IPS DF 19.7 (cell line): ENCODE data around the gene MRPL2.
A peak's percentile ranks its signal among the peaks of the same experiment; 100 is the strongest.
"Not testable (repeated sequence)": the region's sequence is repeated elsewhere in the genome, so short reads cannot be mapped to it uniquely, and the experiment has no call there.

Source experiments
- DNase-seq: peaks from one replicate; pipeline ENCODE4 v3.0.0-alpha.2; 2013; ENCODE audit warnings: low read depth, low spot score

The MRPL2 gene

DNA sequence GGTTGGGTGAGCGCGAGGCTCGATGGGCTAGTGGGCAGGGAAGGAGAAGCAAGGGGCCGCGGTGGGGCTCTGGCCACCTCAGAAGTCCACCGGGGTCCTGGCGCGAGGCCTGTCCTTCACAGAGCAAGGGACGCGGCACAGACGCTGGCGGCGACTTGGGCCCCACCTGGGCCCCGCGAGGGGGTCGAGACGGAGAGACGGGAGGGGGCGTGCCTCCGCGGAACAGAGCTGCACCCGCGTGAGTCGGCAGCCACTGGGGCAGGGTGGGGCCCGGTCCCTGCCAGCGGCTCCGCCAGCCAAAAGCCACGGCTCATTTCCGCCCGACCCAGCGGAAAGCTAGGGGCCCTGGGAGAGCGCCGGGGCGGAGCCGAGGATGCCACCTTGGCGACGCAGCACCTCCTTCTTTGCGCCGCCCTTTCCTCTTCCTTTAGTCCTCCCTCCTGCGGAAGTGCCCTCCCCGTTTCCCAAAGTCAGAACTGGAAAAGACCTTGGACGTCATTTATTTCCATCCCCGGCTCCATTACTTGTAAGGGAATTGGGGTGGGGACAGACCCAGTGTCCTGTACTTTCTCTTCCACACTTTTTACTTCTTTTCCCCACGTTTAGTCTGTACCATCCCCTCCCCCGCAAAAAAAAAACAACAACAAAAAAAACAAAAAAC lies 5.6 kb downstream of the MRPL2 start, which contains the start of gene CUL7:
Gene CUL7, minus strand, starts transcription at position 307 of the 661 bp plus-strand sequence. CDS start 1,063 bp downstream, outside the sequence.
- DNase-seq = peak; percentile 81

- no peak for DNase-seq
Measured at GRCh38 chr6:43052842-43053544, 6.2 kb downstream of the MRPL2 start.

- DNase-seq = no peak
Measured at GRCh38 chr6:43052225-43052841, 6.9 kb downstream of the MRPL2 start.

GRCh38 chr6:43050981-43051380 lies 8.3 kb downstream of the MRPL2 start:
- no peak for DNase-seq

DNA sequence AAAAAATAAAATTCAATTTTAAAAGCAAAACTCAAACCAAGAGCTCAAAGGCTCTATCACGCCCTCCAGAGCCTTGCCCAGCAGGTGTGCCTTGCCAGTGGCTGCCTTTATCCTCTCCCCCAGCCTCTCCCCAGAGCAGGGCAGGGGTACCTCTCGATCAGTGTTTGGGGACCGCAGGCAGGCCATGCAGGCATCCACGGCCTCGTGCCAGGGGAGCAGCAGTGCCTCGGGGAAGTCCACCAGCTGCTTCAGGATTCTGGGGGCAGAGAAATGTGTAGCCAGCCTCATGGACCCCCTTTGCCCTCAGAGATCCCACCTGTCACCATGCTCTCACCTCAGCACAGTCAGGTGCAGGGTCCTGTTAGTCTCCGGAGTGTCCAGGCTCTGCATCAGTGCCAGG lies 11.2 kb downstream of the MRPL2 start:
- DNase-seq = no peak

- DNase-seq = no peak
Measured at GRCh38 chr6:43045371-43045930, 13.8 kb downstream of the MRPL2 start.

DNA sequence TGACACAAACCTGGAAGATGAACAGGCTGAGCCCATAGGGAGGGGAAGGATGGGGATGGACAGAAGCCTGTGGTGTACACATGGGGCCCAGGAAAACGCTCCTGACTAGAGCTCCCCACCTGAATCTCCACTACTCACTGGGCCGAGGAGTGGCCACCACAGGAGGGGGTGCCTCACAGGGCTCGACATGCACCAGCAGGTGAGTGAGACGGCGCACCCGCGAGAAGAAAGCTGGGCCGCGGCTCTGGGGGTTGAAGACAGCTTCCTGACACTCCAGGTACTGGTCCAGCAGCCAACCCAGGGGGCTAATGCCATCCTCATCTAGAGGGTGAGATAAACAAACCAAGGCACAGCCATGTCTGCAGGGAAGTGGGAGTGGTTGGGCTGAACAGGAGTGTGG lies 15.9 kb downstream of the MRPL2 start:
- no peak for DNase-seq

DNA sequence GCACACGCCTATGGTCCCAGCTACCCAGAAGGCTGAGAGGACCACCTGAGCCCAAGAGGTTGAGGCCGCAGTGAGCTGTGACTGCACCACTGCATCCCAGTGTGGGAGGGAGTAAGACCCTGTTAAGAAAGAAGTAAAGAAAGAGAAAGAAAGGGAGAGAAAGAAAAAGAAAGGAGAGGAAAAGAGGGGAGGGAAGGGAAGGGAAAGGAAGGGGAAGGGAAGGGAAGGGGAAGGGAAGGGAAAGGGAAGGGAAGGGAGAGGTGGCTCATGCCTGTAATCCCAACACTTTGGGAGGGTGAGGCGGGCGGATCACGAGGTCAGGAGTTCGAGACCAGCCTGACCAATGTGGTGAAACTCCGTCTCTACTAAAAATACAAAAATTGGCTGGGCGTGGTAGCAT lies 17.8 kb downstream of the MRPL2 start:
- DNase-seq = not testable (repeated sequence)

DNA sequence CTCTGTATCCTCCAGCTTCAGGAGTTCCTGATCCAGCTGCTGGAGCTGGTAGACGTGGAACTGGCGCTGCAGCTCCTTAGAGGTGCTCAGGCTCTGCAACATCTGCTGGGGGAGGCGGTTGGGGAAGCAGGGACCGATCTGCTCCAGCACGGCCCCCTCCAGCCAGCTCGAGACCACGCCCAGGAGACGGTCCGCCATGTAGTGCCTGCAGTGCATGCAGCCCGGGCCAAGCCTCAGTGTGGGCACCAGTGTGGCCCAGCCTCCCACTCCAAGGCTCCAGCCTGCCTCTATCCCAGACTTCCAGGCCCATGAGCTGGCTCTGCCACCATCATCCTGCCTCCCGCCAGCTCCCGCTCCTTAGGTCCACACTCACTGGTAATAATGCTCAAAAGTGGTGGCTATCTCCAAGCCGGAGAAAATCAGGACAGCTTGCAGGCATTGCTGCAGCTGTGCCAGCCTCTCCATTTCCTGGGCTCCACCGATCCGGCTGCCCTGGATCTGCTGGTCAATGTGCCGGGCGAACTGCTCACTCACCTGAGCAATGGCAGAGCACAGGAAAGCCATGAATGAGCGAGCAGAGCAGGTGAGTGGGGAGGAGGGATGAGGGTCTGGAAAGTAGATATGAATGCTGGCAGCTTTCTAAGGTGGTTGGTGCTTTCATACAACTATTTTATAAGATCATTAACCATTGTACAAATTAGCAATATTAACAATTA lies 18.5 kb downstream of the MRPL2 start:
- DNase-seq = no peak

DNA sequence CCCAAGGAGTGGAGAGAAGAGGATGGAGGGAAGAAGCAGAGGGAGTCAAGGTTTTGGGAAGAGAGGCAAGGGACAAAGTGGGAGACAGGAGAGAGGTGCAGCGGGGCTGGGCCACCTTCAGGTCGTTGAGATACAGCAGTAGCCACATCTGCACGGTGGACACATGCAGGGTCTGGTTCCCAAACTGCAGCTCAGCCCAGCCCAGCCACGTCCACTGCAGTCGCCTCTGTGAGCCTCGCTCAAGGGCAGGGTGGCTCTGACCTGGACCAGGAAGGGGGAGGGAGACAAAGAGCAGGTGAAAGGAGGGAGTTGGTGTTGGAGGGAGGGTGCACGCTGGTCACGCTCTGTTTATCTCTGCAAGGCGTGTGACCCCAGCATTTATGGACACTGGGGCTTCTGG lies 20.5 kb downstream of the MRPL2 start:
- no peak for DNase-seq

DNA sequence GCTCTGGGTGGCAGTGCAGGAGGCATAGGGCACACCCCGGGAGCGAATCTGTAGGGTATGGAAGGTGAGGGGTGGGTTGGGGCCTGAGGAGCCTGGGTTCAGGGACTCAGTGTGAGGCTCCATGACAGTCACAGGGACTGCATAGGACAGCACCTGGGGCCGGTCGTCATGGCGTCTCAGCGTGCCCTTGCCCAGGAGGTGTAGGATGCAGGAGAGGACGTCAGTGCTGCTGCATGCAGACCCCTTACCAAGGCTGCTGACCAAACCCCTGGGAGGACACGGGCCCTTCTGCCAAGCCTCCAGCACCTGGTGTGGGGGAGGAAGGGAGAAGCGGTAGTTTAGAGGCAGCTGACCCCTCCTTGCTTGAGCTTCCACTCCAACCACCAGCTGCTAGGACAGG lies 21.5 kb downstream of the MRPL2 start:
- DNase-seq = no peak

DNA sequence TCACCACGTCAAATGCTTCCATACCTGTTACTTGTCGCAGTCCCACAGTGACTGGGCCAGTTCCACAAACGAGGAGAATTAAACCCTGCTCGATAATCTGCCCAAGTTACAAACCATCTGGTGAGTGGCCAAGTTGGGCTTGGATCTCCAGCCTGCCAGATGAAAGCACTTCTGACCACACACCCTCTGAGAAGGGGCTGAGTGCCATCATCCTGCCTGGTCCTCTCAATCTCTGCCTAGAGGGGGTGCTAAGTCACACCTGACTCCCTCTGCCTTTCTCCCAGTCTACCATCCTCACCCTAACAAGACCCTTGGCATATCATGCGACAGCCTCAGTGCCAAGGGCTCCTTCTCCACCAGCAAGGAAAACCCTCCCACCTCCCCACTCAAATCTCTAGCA lies 22.0 kb downstream of the MRPL2 start:
- DNase-seq = no peak

GRCh38 chr6:43036712-43037111 lies 22.5 kb downstream of the MRPL2 start:
- no peak for DNase-seq

- no peak for DNase-seq
Measured at GRCh38 chr6:43035495-43036194, 23.6 kb downstream of the MRPL2 start.

DNA sequence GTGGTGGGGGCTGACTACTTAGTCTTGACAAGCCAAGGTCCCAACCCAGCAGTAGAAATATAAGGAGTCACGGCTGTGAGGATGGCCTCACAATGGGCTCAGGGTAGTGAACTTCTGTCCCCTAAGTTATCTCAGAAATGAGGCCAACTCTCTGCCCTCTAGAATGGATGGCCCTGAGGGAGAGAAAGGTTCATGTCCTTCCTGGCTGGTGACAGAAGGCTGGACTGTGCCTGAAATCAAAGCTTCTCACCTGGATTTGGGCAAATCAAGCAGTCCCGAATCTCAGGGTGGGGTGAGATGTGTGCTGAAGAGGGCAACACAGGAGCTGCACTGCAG lies 25.1 kb downstream of the MRPL2 start:
- no peak for DNase-seq

DNA sequence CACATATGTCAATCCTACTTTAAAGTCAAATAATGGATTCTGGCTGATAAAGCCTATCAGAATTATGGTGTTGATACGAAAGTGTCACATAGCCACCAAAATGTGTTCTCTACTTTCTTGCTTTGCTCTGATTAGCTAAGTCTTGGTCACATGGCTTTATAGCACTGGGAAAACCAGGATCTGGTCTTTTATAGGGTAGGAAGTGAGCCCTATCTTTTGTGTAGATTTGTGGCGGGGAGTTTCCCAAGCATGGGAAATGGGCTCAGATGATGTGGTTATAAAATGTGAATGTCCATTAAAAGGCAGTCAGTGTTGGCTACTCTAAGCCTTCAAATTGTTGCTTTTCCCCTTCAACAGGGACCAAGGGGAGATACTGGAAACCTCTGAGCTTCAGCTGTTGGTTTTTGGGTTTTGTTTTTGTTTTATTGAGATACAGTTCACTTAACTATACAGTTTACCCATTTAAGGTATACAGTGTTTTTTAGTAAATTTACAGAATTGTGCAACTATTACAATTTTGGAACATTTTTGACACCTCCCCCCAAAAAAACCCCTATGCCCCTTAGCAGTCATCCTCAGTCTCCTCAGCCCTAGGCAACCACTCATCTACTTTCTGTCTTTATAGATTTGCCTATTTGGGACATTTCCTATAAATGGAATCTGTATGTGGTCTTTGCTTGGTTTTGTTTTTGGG lies 25.6 kb downstream of the MRPL2 start:
- no peak for DNase-seq

DNA sequence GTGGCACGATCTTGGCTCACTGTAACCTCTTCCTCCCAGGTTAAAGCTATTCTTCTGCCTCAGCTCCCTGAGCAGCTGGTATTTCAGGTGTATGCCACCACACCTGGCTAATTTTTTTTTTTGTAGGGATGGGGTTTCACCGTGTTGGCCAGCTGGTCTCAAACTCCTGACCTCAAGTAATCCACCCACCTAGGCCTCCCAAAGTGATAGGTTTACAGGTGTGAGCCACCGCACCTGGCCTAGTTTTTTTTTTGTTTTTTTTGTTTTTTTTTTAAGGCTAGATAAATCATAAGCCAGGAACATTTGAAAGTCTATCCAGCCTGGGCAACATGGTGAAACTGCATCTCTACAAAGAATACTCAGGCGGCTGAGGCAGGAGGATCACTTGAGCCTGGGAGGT lies 26.9 kb downstream of the MRPL2 start:
- no peak for DNase-seq

GRCh38 chr6:43029120-43029519 lies 30.1 kb downstream of the MRPL2 start:
- no peak for DNase-seq

- no peak for DNase-seq
Measured at GRCh38 chr6:43026365-43026764, 32.9 kb downstream of the MRPL2 start.

- no peak for DNase-seq
Measured at GRCh38 chr6:43024436-43024835, 34.8 kb downstream of the MRPL2 start.
